ENCODE measurements around the gene ARHGAP26. TPM values are rescaled to one million over a fixed set of nuclear protein-coding genes. Genes with fewer than 3 reads are reported as not detected.

ARHGAP26 gene
- total and polyA plus RNA-seq, 2 donors (not counting 3 experiments of a cell fraction or from before 2014, with no cell fraction given), result 3.1 to 16.2 TPM

DNA sequence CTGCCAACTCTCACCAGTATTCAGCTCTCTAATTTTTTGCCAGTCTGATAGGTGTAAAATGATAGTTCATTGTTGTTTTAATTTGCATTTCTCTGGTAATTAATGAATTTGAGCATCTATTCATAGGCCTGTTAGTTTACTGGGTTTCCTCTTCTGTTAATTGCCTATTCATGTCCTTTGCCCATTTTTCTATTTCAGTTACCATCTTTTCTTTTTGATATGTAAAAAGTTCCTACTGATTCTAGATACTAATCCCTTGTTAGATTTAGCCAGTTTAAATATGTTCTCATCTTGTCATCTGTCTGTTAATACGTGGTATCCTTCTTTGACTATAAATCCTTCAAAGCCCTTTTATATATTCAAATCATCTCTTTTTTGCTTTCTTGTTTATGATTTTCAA is 247.8 kb downstream of the ARHGAP26 start:
- BruUV-seq (replicated peaks), result no TSS peak
- CTCF ChIA-PET, result no interaction called here

More for the DNA sequence above, 247.8 kb downstream of the ARHGAP26 start:
- Histone ChIP-seq H3K4me2 (ENCODE audit: insufficient read depth, low read length) (no peak overlapping the region), H3K4me3 (replicated peaks in 1 of 3; ENCODE audit: insufficient read depth in 1 of 3, low read depth in 1 of 3, low read length in 3 of 3) (no peak overlapping the region), H3K79me2 (ENCODE audit: control insufficient read depth, insufficient read depth, low read length) (no peaks in the 10 kb centered on the region), H3K36me3 (ENCODE audit: control insufficient read depth in 2 of 2, extremely low read depth in 1 of 2, insufficient read depth in 2 of 2, low read length in 2 of 2) (no peaks in the 10 kb centered on the region), H3K9ac (replicated peaks; ENCODE audit: extremely low read depth, insufficient read depth, low read length) (no peak overlapping the region), H2AFZ (ENCODE audit: low read depth, low read length) (no peak overlapping the region), H3K4me1 (ENCODE audit: control insufficient read depth, extremely low read depth, insufficient read depth, low read length) (no peaks in the 10 kb centered on the region), H3K9me3 (replicated peaks; ENCODE audit: control insufficient read depth, insufficient read depth, low read length) (no peaks in the 10 kb centered on the region), H3K9me1 (replicated peaks; ENCODE audit: control insufficient read depth, extremely low read depth, insufficient read depth, low read length) (no peaks in the 10 kb centered on the region), H3K27me3 (ENCODE audit: control insufficient read depth in 2 of 2, insufficient read depth in 2 of 2, low read length in 2 of 2) (no peaks in the 10 kb centered on the region), H4K20me1 (replicated peaks; ENCODE audit: control insufficient read depth, extremely low read depth, insufficient read depth, low read length) (no peaks in the 10 kb centered on the region), H3K27ac (ENCODE audit: insufficient read depth, low read depth, low read length) (no peak overlapping the region)
- intact Hi-C loops (cut with micrococcal nuclease) (loop anchor here (1.0 to 5.0 kb wide), 3 partner anchors 179 to 949 kb away; partner anchors contain the start of gene NR3C1), dilution Hi-C loops (cut with MboI; ENCODE audit: extremely low pct_ligation_motif_present, low sequenced_read_pairs) (no loop called here)
- POLR2A ChIA-PET, result no interaction called here
- TF ChIP-seq POLR2A (IDR thresholded peaks at IDR 0.05; ENCODE audit: low read depth, low read length) (no peak), POLR2AphosphoS5 (IDR thresholded peaks at IDR 0.05; ENCODE audit: insufficient read depth, low read depth, low read length) (no peak), EZH2 (IDR thresholded peaks at IDR 0.05; ENCODE audit: borderline replicate concordance, low read depth, low read length, severe bottlenecking) (no peak), MYC (IDR thresholded peaks at IDR 0.05; ENCODE audit: low read depth, low read length) (no peak), JUN (IDR thresholded peaks at IDR 0.05; ENCODE audit: borderline replicate concordance, insufficient read depth, insufficient read length, low read depth) (no peak), GATA2 (IDR thresholded peaks at IDR 0.05; ENCODE audit: insufficient read depth, insufficient read length, low read depth, low read length) (no peak)
- TF ChIP-seq, protein P1, sequence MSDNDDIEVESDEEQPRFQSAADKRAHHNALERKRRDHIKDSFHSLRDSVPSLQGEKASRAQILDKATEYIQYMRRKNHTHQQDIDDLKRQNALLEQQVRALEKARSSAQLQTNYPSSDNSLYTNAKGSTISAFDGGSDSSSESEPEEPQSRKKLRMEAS (IDR thresholded peaks at IDR 0.05; ENCODE audit: insufficient read depth, insufficient read length), result no peak
- TF ChIP-seq, protein P2, sequence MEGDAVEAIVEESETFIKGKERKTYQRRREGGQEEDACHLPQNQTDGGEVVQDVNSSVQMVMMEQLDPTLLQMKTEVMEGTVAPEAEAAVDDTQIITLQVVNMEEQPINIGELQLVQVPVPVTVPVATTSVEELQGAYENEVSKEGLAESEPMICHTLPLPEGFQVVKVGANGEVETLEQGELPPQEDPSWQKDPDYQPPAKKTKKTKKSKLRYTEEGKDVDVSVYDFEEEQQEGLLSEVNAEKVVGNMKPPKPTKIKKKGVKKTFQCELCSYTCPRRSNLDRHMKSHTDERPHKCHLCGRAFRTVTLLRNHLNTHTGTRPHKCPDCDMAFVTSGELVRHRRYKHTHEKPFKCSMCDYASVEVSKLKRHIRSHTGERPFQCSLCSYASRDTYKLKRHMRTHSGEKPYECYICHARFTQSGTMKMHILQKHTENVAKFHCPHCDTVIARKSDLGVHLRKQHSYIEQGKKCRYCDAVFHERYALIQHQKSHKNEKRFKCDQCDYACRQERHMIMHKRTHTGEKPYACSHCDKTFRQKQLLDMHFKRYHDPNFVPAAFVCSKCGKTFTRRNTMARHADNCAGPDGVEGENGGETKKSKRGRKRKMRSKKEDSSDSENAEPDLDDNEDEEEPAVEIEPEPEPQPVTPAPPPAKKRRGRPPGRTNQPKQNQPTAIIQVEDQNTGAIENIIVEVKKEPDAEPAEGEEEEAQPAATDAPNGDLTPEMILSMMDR (IDR thresholded peaks at IDR 0.05; ENCODE audit: extremely low read depth in 1 of 2, insufficient read depth in 1 of 2, low read depth in 1 of 2, low read length in 2 of 2), result no peak
- no peak for FAIRE-seq
- no peak for DNase-seq (ENCODE audit: low read depth, low spot score)
